Kidney epithelial cell (primary cell): Measurements from ENCODE around the gene FBXO48. TPM values are rescaled to one million over a fixed set of nuclear protein-coding genes. Genes with fewer than 3 reads are reported as not detected.

Source experiments
- DNase-seq: peaks from one replicate; pipeline ENCODE4 v3.0.0-alpha.2; 2010; ENCODE audit warnings: low read depth
- H3K27me3 ChIP-seq: 2 replicates; pipeline ENCODE4 v1.6.0; 2011; ENCODE audit warnings: low read length; ENCODE audit not compliant: control insufficient read depth, insufficient read depth
- H3K36me3 ChIP-seq: 2 replicates; pipeline ENCODE4 v1.5.1; 2011; ENCODE audit warnings: low read length; ENCODE audit not compliant: control insufficient read depth, insufficient read depth
- H3K4me3 ChIP-seq: 2 replicates; pipeline ENCODE4 v1.5.1; 2011; ENCODE audit warnings: low read depth, mild to moderate bottlenecking, control low read depth, low read length
- CTCF ChIP-seq: IDR thresholded peaks from 2 replicates; pipeline ENCODE4 v1.5.1; 2011; ENCODE audit warnings: mild to moderate bottlenecking, moderate library complexity, low read length, control low read depth, inconsistent platforms; ENCODE audit not compliant: insufficient read depth, poor library complexity, severe bottlenecking
- total RNA-seq: library from RNA; depleted of rRNA; stranded (reverse); fragments of >200 nt; gene quantifications from 2 replicates; pipeline ENCODE4 v1.2.3, GENCODE V29; 2015

The FBXO48 gene
- total RNA-seq, 1 donor from 2014 or later: 0.54 TPM

- Histone ChIP-seq H3K4me3 (no peak overlapping the region), H3K36me3 (no peaks in the 10 kb centered on the region), H3K27me3 (no peaks in the 10 kb centered on the region)
- DNase-seq: no peak
- no peak for TF ChIP-seq CTCF
These were observed 1.7 kb upstream of the FBXO48 start for GRCh38 chr2:68468801-68469200.

GRCh38 chr2:68466778-68467076, 367 bp downstream of the FBXO48 start:
- H3K27me3 ChIP-seq: no peaks in the 10 kb centered on the region
- peak overlapping the region; percentile 84 for H3K4me3 ChIP-seq
- H3K36me3 ChIP-seq: no peaks in the 10 kb centered on the region
- TF ChIP-seq CTCF: no peak
- DNase-seq: no peak

- Histone ChIP-seq H3K4me3 (peak overlapping the region; percentile 84), H3K36me3 (no peaks in the 10 kb centered on the region), H3K27me3 (no peaks in the 10 kb centered on the region)
- TF ChIP-seq CTCF: peak; percentile 20
- no peak for DNase-seq
These were observed 725 bp downstream of the FBXO48 start for GRCh38 chr2:68466361-68466777.

- no peak for DNase-seq
- no peaks in the 10 kb centered on the region for H3K27me3 ChIP-seq
- H3K36me3 ChIP-seq: no peaks in the 10 kb centered on the region
- no peak for TF ChIP-seq CTCF
- H3K4me3 ChIP-seq: no peak overlapping the region
These were observed 1.8 kb downstream of the FBXO48 start for GRCh38 chr2:68465081-68465916.

GRCh38 chr2:68464651-68465050, 2.4 kb downstream of the FBXO48 start:
- DNase-seq: no peak
- TF ChIP-seq CTCF: no peak
- H3K27me3 ChIP-seq: no peaks in the 10 kb centered on the region
- H3K36me3 ChIP-seq: no peaks in the 10 kb centered on the region
- no peak overlapping the region for H3K4me3 ChIP-seq
